Measurements from ENCODE around the gene NUP62CL.

DNA sequence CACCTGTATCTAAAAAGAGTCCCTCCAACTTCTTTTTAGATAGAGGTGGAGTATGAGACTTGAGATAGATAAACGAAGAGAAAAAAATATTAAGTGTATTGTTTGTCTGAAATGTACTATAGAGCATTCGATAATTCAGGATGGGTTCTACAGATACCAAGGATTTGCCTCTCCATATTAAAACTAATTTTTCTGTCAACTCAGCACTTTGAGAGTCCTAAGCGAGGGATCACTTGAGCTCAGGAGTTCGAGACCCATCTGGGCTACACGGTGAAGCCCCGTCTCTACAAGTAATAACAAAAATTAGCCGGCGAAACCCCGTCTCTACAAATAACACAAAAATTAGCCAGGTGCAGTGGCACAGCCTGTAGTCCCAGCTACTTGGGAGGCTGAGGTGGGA is 1.7 kb upstream of the NUP62CL start:
- TF ChIP-seq EP300 (IDR thresholded peaks at IDR 0.05) (no peak), POLR2A (IDR thresholded peaks at IDR 0.05; ENCODE audit: low read depth) (no peak), POLR2AphosphoS5 (IDR thresholded peaks at IDR 0.05) (no peak)
- TF ChIP-seq, protein P1, sequence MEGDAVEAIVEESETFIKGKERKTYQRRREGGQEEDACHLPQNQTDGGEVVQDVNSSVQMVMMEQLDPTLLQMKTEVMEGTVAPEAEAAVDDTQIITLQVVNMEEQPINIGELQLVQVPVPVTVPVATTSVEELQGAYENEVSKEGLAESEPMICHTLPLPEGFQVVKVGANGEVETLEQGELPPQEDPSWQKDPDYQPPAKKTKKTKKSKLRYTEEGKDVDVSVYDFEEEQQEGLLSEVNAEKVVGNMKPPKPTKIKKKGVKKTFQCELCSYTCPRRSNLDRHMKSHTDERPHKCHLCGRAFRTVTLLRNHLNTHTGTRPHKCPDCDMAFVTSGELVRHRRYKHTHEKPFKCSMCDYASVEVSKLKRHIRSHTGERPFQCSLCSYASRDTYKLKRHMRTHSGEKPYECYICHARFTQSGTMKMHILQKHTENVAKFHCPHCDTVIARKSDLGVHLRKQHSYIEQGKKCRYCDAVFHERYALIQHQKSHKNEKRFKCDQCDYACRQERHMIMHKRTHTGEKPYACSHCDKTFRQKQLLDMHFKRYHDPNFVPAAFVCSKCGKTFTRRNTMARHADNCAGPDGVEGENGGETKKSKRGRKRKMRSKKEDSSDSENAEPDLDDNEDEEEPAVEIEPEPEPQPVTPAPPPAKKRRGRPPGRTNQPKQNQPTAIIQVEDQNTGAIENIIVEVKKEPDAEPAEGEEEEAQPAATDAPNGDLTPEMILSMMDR (IDR thresholded peaks at IDR 0.05): no peak

All from esophagus muscularis mucosa (tissue), 4 donors.